ENCODE measurements around the gene ADCY3.
A peak's percentile ranks its signal among the peaks of the same experiment; 100 is the strongest.

Gene ADCY3

DNA sequence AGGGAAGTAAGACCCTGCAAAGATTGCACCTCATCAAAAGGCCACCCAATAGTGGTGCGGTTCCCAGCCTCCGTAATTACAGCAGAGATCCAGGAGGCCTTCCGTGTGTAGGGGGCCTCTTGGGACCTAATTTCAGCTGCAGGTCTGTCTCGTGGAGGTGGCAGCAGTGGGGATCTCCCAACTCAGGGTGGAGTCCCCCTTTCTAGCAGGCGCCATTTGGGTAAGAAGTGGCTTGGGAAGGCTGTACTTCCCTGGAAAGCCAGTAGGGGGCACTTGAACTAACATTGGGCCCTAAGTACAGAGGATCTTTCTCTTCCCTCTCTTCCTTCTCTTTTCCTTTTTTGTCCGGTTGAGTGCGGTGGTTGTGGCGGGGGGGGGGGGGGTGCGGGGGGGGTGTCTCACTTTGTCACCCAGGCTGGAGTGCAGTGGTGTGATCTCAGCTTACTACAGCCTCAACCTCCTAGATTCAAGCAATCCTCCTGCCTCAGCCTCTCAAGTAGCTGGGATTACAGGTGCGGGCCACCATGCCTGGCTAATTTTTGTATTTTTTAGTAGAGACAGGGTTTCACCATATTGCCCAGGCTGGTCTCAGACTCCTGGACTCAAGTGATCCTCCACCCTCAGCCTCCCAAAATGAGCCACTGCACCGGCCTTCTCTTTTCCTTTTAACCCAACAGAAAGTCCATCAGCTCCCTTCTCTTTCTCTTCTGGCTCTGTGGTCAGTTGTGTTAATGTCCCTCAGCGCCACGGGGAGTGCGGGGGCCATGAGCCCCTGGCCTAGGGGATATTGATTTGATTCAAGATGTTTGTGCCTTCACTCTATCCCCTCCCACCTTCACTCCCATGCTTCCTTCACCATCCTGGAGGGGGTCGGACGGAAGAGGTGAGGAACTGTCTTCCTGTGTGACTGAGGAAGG is 94.8 kb downstream of the ADCY3 start:
- DNase-seq = peak; percentile 22 to 64 (median 49)
- WGBS (ENCODE audit: insufficient coverage) = 94% methylated on average over 6 of the region's 16 CpGs
- no peak overlapping the region for H3K4me3 ChIP-seq (ENCODE audit: control insufficient read depth in 1 of 7, extremely low read depth in 1 of 7, insufficient read depth in 4 of 7, low read depth in 2 of 7, low read length in 6 of 7)
- H3K27me3 ChIP-seq (replicated peaks in 2 of 5; ENCODE audit: control insufficient read depth in 4 of 5, insufficient read depth in 5 of 5, low read length in 4 of 5) = no peaks in the 10 kb centered on the region
- peaks cover 0 to 6% (median under 1%) of the 10 kb centered on the region in 4 experiments for H3K4me1 ChIP-seq (ENCODE audit: control extremely low read depth in 1 of 4, control insufficient read depth in 4 of 4, insufficient read depth in 4 of 4, low read length in 3 of 4)
- CTCF ChIA-PET = interaction anchor here (0.6 to 8.6 kb wide), 9 partner anchors 10 to 416 kb away, joined by 3 to 92 read pairs (median 3); no protein-coding TSS in a partner anchor
- H3K27ac ChIP-seq (ENCODE audit: insufficient read depth in 1 of 2, low read depth in 1 of 2, low read length in 2 of 2, poor library complexity in 1 of 2, severe bottlenecking in 2 of 2) = no peak overlapping the region
- H3K9me3 ChIP-seq (ENCODE audit: control extremely low read depth in 1 of 5, control insufficient read depth in 4 of 5, insufficient read depth in 2 of 5, low read depth in 1 of 5, low read length in 4 of 5) = no peaks in the 10 kb centered on the region
- peaks cover 9 to 65% (median 45%) of the 10 kb centered on the region in 4 experiments for H3K36me3 ChIP-seq (ENCODE audit: control insufficient read depth in 4 of 4, insufficient read depth in 4 of 4, low read length in 3 of 4)
- POLR2A ChIA-PET = no interaction called here

DNA sequence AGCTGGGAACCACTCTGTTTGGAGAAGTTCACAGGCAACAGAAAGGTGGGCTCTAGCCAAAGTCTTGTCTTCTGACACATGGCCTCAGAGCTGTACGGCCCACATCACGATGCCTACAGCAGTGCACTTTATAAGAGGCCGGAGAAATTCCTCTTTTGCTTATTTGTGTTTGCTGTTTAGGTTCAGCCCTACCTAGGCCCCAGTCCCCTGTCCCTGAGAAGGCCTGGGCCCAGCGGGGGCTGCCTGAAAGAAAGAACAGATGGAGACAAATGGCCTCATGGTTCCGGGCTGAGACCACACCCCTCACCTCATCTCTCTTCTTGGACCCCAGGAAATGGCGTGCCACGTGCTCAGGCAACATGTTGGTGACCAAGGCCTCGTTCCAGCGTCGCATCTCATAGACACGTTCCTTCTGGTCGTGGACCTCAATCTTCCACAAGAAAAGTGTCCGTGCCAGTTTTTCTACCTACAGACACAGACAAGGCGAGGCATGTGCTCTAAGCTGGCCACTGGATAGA is 95.9 kb downstream of the ADCY3 start:
- no peak for DNase-seq
- ChIA-PET CTCF (interaction anchor here (1.2 to 8.6 kb wide), 5 partner anchors 33 to 415 kb away, joined by 3 to 92 read pairs (median 3); no protein-coding TSS in a partner anchor), POLR2A (no interaction called here)
- H3K4me1 ChIP-seq (ENCODE audit: control extremely low read depth in 1 of 4, control insufficient read depth in 4 of 4, insufficient read depth in 4 of 4, low read length in 3 of 4) = peaks cover 0 to 6% (median under 1%) of the 10 kb centered on the region in 4 experiments
- H3K9me3 ChIP-seq (ENCODE audit: control extremely low read depth in 1 of 5, control insufficient read depth in 4 of 5, insufficient read depth in 2 of 5, low read depth in 1 of 5, low read length in 4 of 5) = no peaks in the 10 kb centered on the region
- 97% methylated on average over 14 of the region's 14 CpGs for WGBS (ENCODE audit: insufficient coverage)
- no peak overlapping the region for H3K4me3 ChIP-seq (ENCODE audit: control insufficient read depth in 1 of 7, extremely low read depth in 1 of 7, insufficient read depth in 4 of 7, low read depth in 2 of 7, low read length in 6 of 7)
- no peak overlapping the region for H3K27ac ChIP-seq (ENCODE audit: insufficient read depth in 1 of 2, low read depth in 1 of 2, low read length in 2 of 2, poor library complexity in 1 of 2, severe bottlenecking in 2 of 2)
- H3K36me3 ChIP-seq (ENCODE audit: control insufficient read depth in 4 of 4, insufficient read depth in 4 of 4, low read length in 3 of 4) = peaks cover 9 to 76% (median 49%) of the 10 kb centered on the region in 4 experiments
- no peaks in the 10 kb centered on the region for H3K27me3 ChIP-seq (replicated peaks in 2 of 5; ENCODE audit: control insufficient read depth in 4 of 5, insufficient read depth in 5 of 5, low read length in 4 of 5)

DNA sequence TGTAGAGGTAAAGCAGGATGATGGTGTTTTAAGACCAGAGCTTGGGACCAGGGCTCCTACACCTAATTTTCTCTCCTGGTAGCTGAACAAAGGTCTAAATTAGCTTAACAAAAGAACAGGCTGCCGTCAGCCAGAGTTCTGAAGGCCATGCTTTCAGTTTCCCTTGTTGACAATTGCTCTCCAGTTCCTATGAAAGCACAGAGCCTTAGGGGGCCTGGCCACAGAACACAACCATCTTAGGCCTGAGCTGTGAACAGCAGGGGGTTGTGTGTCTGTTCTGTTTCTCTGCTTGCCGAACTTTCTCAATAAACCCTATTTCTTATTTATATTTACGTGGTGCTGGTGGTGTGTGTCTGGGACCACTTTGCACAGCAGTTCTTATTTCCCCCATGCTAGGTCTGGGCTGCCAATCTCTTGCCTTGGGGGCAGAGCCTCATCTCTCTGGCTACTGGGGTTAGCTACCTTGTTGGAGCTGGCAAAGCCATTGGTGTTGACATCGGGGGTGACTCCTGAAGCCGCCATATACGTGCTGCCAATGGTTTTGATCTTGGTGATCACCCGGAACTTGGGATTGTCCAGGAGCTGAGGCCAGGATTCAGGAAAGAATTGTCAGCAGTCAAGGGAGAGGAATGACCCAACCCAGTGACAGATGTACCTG is 97.9 kb downstream of the ADCY3 start:
- no peaks in the 10 kb centered on the region for H3K9me3 ChIP-seq (ENCODE audit: control extremely low read depth in 1 of 5, control insufficient read depth in 4 of 5, insufficient read depth in 2 of 5, low read depth in 1 of 5, low read length in 4 of 5)
- ChIA-PET POLR2A (no interaction called here), CTCF (interaction anchor here (1.1 to 1.6 kb wide), 2 partner anchors 9 to 12 kb away, joined by 4 to 6 read pairs; no protein-coding TSS in a partner anchor)
- H3K27ac ChIP-seq (ENCODE audit: insufficient read depth in 1 of 2, low read depth in 1 of 2, low read length in 2 of 2, poor library complexity in 1 of 2, severe bottlenecking in 2 of 2) = no peak overlapping the region
- H3K36me3 ChIP-seq (ENCODE audit: control insufficient read depth in 4 of 4, insufficient read depth in 4 of 4, low read length in 3 of 4) = peaks cover 10 to 83% (median 52%) of the 10 kb centered on the region in 4 experiments
- DNase-seq = no peak
- peaks cover 0 to 6% (median 4%) of the 10 kb centered on the region in 4 experiments for H3K4me1 ChIP-seq (ENCODE audit: control extremely low read depth in 1 of 4, control insufficient read depth in 4 of 4, insufficient read depth in 4 of 4, low read length in 3 of 4)
- no peaks in the 10 kb centered on the region for H3K27me3 ChIP-seq (replicated peaks in 2 of 5; ENCODE audit: control insufficient read depth in 4 of 5, insufficient read depth in 5 of 5, low read length in 4 of 5)
- H3K4me3 ChIP-seq (ENCODE audit: control insufficient read depth in 1 of 7, extremely low read depth in 1 of 7, insufficient read depth in 4 of 7, low read depth in 2 of 7, low read length in 6 of 7) = no peak overlapping the region
- WGBS (ENCODE audit: insufficient coverage) = 87% methylated on average over 4 of the region's 7 CpGs

DNA sequence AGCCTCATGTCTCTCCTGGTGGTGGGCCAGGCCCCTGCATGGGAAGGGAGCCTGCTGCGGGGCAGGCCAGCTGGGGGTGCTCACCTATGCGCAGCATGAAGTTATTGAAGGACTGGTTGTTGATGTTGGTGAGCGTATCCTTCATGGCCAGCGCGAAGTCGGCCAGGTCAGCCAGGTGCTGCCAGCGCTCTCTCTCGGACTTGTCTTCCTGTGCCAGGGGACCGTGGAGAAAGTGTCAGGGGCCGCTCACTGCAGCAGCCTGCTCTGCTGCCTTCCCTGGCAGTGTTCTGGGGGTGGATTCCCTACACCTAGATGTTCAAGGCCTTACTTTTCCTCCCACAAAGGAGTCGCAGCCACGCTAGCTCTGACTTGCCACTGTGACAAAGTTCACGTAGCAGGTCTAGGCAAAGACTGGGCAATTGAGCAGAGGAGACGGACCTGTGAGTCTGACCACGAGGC is 98.6 kb downstream of the ADCY3 start:
- CTCF ChIA-PET = interaction anchor here (1.6 kb wide), 1 partner anchor 12 kb away, joined by 6 read pairs; no protein-coding TSS in a partner anchor
- POLR2A ChIA-PET = no interaction called here
- H3K27ac ChIP-seq (ENCODE audit: insufficient read depth in 1 of 2, low read depth in 1 of 2, low read length in 2 of 2, poor library complexity in 1 of 2, severe bottlenecking in 2 of 2) = no peak overlapping the region
- WGBS (ENCODE audit: insufficient coverage) = 94% methylated on average over 13 of the region's 15 CpGs
- H3K4me1 ChIP-seq (ENCODE audit: control extremely low read depth in 1 of 4, control insufficient read depth in 4 of 4, insufficient read depth in 4 of 4, low read length in 3 of 4) = peaks cover 0 to 6% (median 4%) of the 10 kb centered on the region in 4 experiments
- H3K36me3 ChIP-seq (ENCODE audit: control insufficient read depth in 4 of 4, insufficient read depth in 4 of 4, low read length in 3 of 4) = peaks cover 17 to 88% (median 56%) of the 10 kb centered on the region in 4 experiments
- no peaks in the 10 kb centered on the region for H3K9me3 ChIP-seq (ENCODE audit: control extremely low read depth in 1 of 5, control insufficient read depth in 4 of 5, insufficient read depth in 2 of 5, low read depth in 1 of 5, low read length in 4 of 5)
- DNase-seq = no peak
- no peaks in the 10 kb centered on the region for H3K27me3 ChIP-seq (replicated peaks in 2 of 5; ENCODE audit: control insufficient read depth in 4 of 5, insufficient read depth in 5 of 5, low read length in 4 of 5)
- no peak overlapping the region for H3K4me3 ChIP-seq (ENCODE audit: control insufficient read depth in 1 of 7, extremely low read depth in 1 of 7, insufficient read depth in 4 of 7, low read depth in 2 of 7, low read length in 6 of 7)

DNA sequence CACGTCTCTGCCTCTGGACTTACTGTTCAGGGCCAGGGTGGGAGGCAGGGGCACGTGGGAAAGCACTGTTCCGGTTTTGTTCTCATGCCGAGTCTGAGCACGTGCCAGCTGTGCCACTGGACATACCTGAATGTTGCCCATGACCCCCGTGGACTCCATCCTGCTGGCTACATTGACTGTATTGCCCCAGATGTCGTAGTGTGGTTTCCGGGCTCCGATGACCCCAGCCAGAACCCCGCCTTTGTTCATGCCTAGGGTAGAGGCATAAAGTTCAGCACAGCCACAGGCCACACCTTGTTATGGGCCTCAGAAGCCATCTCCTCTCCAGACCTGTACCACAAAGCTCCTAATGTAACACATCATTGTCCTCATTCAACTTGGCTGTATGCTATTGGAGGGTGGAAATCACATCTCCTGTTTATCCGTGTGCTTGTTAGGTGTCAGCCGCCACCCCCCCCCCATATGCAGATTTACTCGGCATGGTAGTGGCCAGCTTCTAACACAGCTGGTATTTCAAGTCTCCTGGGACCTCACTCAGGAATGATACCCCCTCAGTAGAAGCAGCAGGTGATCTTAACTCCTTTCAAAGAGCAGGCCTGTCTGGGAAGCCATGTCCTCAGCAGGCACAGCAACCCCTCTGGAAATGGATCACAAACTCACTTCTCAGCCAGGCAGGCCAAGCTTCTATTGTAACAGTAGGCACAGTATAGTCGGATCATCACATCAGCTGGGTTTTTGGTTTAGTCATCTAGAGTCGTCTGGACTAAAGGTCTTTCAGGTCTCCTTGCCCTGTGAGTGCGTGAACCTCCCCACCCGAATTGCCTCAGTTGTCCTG is 99.2 kb downstream of the ADCY3 start:
- ChIA-PET CTCF (interaction anchor here (1.6 to 2.5 kb wide), 2 partner anchors 11 to 398 kb away, joined by 6 read pairs; no protein-coding TSS in a partner anchor), POLR2A (no interaction called here)
- Histone ChIP-seq H3K4me1 (ENCODE audit: control extremely low read depth in 1 of 4, control insufficient read depth in 4 of 4, insufficient read depth in 4 of 4, low read length in 3 of 4) (peaks cover 0 to 4% (median 3%) of the 10 kb centered on the region in 4 experiments), H3K27me3 (replicated peaks in 2 of 5; ENCODE audit: control insufficient read depth in 4 of 5, insufficient read depth in 5 of 5, low read length in 4 of 5) (no peaks in the 10 kb centered on the region), H3K36me3 (ENCODE audit: control insufficient read depth in 4 of 4, insufficient read depth in 4 of 4, low read length in 3 of 4) (peaks cover 17 to 88% (median 57%) of the 10 kb centered on the region in 4 experiments), H3K9me3 (ENCODE audit: control extremely low read depth in 1 of 5, control insufficient read depth in 4 of 5, insufficient read depth in 2 of 5, low read depth in 1 of 5, low read length in 4 of 5) (no peaks in the 10 kb centered on the region), H3K4me3 (ENCODE audit: control insufficient read depth in 1 of 7, extremely low read depth in 1 of 7, insufficient read depth in 4 of 7, low read depth in 2 of 7, low read length in 6 of 7) (no peak overlapping the region), H3K27ac (ENCODE audit: insufficient read depth in 1 of 2, low read depth in 1 of 2, low read length in 2 of 2, poor library complexity in 1 of 2, severe bottlenecking in 2 of 2) (no peak overlapping the region)
- no peak for DNase-seq
- 97% methylated on average over 16 of the region's 17 CpGs for WGBS (ENCODE audit: insufficient coverage)

DNA sequence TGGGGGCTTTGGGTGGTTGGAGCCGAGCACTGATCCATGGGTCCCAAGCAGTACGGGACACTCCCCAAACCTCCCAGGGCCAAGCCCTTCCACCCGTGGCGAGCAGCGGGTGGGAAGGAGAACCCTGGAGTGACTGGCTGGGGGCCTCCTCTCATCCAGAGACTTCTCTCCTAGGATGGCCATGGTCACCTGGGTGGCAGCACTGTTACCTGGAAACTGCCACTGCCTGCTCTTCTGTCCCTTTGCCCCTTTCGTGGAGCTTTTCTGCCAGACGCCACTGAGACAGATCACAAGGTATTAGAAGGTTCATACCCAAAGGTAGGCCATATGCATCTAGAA is 99.9 kb downstream of the ADCY3 start:
- H3K36me3 ChIP-seq (ENCODE audit: control insufficient read depth in 4 of 4, insufficient read depth in 4 of 4, low read length in 3 of 4) = peaks cover 17 to 90% (median 58%) of the 10 kb centered on the region in 4 experiments
- ChIA-PET CTCF (interaction anchor here (1.8 to 2.6 kb wide), 3 partner anchors 8 to 398 kb away, joined by 5 to 17 read pairs (median 6); no protein-coding TSS in a partner anchor), POLR2A (no interaction called here)
- H3K4me3 ChIP-seq (ENCODE audit: control insufficient read depth in 1 of 7, extremely low read depth in 1 of 7, insufficient read depth in 4 of 7, low read depth in 2 of 7, low read length in 6 of 7) = no peak overlapping the region
- no peaks in the 10 kb centered on the region for H3K9me3 ChIP-seq (ENCODE audit: control extremely low read depth in 1 of 5, control insufficient read depth in 4 of 5, insufficient read depth in 2 of 5, low read depth in 1 of 5, low read length in 4 of 5)
- H3K4me1 ChIP-seq (ENCODE audit: control extremely low read depth in 1 of 4, control insufficient read depth in 4 of 4, insufficient read depth in 4 of 4, low read length in 3 of 4) = peaks cover 0 to 4% (median 3%) of the 10 kb centered on the region in 4 experiments
- no peak for DNase-seq
- no peaks in the 10 kb centered on the region for H3K27me3 ChIP-seq (replicated peaks in 2 of 5; ENCODE audit: control insufficient read depth in 4 of 5, insufficient read depth in 5 of 5, low read length in 4 of 5)
- 93% methylated on average over 6 of the region's 7 CpGs for WGBS (ENCODE audit: insufficient coverage)
- H3K27ac ChIP-seq (ENCODE audit: insufficient read depth in 1 of 2, low read depth in 1 of 2, low read length in 2 of 2, poor library complexity in 1 of 2, severe bottlenecking in 2 of 2) = no peak overlapping the region
